Progenitor cell of endocrine pancreas (in vitro differentiated cells): ENCODE data around the gene SEMG2. TPM values are rescaled to one million over a fixed set of nuclear protein-coding genes. Genes with fewer than 3 reads are reported as not detected.

ENCODE experiments used
- DNase-seq: peaks from one replicate; pipeline ENCODE4 v3.0.0; 2021; ENCODE audit warnings: low spot score; ENCODE audit not compliant: unreplicated experiment
- H3K27ac Mint-ChIP-seq: 2 replicates; pipeline ENCODE4 v1.8.0; 2021; ENCODE audit warnings: mild to moderate bottlenecking, moderate library complexity, mixed read lengths
- H3K27me3 Mint-ChIP-seq: 2 replicates; pipeline ENCODE4 v1.8.0; 2021; ENCODE audit warnings: mixed read lengths
- H3K36me3 Mint-ChIP-seq: 2 replicates; pipeline ENCODE4 v1.8.0; 2022; ENCODE audit warnings: mixed read lengths; ENCODE audit not compliant: insufficient read depth
- H3K4me1 Mint-ChIP-seq: 2 replicates; pipeline ENCODE4 v1.8.0; 2021; ENCODE audit warnings: low read depth, mixed read lengths
- H3K4me3 Mint-ChIP-seq: 2 replicates; pipeline ENCODE4 v1.8.0; 2021; ENCODE audit warnings: low read depth, mild to moderate bottlenecking, moderate library complexity, mixed read lengths
- H3K9me3 Mint-ChIP-seq: 2 replicates; pipeline ENCODE4 v1.8.0; 2021; ENCODE audit warnings: low read depth, mixed read lengths
- CTCF ChIP-seq: fragments of 200-600 bp; sonication (generic); IDR thresholded peaks from one replicate; pipeline ENCODE4 v1.5.0; 2021; ENCODE audit warnings: antibody characterized with exemption, mild to moderate bottlenecking; ENCODE audit not compliant: unreplicated experiment
- total RNA-seq: library from RNA; stranded (reverse); gene quantifications from 2 replicates; pipeline ENCODE4 v1.2.1, GENCODE V29; 2021

Gene SEMG2
- total RNA-seq, 1 donor from 2014 or later, result not detected

DNA sequence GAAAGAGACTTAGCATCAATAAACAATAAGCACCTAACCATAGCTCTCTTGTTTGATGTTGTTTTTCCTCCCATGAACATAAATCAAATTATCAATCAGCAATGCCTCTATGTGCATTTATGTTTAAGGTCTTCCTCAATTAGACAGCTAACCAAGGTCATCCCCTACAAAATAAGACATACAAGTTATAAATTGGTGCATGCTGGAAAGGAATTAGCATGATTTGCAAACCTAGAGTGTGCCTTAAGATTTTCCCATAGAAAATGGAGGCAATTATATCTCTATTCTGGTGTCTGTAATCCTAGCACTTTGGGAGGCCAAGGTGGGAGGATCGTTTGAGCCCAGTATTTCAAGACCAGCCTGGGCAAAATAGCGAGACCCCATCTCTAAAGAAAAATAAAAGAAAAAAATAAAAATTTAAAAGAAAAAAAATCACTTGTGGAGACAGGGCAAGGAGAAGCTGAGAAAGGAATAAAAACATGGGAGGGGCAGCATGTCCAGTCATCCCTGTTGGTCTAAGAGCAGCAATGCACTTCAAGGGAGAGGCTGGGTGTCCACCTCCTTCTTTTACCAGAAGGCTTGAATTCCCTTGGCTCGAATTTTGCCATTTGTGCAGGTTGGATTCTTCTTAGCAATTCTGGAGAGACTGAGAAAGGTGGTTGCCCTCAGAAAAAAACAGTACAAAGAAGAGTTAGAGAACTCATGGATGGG lies 42.5 kb downstream of the SEMG2 start:
- no peaks in the 10 kb centered on the region for H3K36me3 Mint-ChIP-seq
- TF ChIP-seq CTCF, result no peak
- H3K4me1 Mint-ChIP-seq, result no peaks in the 10 kb centered on the region
- no peak overlapping the region for H3K27ac Mint-ChIP-seq
- H3K27me3 Mint-ChIP-seq, result peaks cover 27% of the 10 kb centered on the region
- no peak overlapping the region for H3K4me3 Mint-ChIP-seq
- H3K9me3 Mint-ChIP-seq, result no peaks in the 10 kb centered on the region
- no peak for DNase-seq

- TF ChIP-seq CTCF, result no peak
- Mint-ChIP-seq H3K4me1 (no peaks in the 10 kb centered on the region), H3K27me3 (peaks cover 14% of the 10 kb centered on the region), H3K9me3 (no peaks in the 10 kb centered on the region), H3K27ac (no peak overlapping the region), H3K36me3 (no peaks in the 10 kb centered on the region), H3K4me3 (no peak overlapping the region)
- no peak for DNase-seq
These were observed 45.8 kb downstream of the SEMG2 start for GRCh38 chr20:45266977-45267376.

DNA sequence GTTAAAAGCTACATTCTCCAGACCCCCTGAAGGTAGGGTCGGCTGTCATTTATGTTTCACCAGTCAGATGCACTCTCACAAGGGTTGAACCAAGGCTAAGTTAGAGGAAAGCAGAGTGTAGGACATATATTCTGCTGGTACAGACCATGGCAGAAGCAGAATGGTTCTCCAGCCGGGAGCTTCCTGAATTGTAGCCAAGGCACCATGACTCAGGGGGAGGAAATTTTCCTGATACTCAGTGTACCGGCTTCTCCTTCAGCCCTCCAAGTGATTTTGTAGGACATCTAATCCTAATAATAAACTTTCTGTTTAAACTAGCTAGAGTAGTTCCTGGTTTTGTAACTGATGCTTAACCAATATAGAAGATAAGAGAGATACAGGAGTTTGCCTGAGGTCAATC lies 47.4 kb downstream of the SEMG2 start:
- Mint-ChIP-seq H3K9me3 (no peaks in the 10 kb centered on the region), H3K27me3 (peaks cover 14% of the 10 kb centered on the region), H3K36me3 (no peaks in the 10 kb centered on the region), H3K27ac (no peak overlapping the region), H3K4me3 (no peak overlapping the region), H3K4me1 (no peaks in the 10 kb centered on the region)
- DNase-seq, result no peak
- no peak for TF ChIP-seq CTCF

DNA sequence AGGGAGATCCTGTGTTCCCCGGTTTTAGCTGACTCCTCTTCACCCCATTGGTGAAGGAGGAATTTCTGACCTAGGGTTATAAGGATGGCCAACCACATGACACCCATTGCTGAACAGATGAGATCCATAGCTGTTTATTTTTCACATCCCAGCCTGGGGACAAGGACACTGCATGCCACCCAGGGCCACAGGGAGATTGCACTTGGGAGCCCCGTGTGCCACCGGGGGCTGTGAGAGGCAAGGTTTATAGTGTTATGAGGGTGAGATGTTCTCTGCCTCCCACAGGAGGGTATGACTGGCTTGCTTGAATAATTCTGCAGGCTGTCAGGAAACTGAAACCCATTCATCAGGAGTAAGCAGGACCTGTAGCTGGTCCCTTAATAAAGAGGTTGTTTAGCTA lies 47.9 kb downstream of the SEMG2 start:
- no peak overlapping the region for H3K4me3 Mint-ChIP-seq
- DNase-seq, result no peak
- H3K4me1 Mint-ChIP-seq, result no peaks in the 10 kb centered on the region
- peaks cover 17% of the 10 kb centered on the region for H3K27me3 Mint-ChIP-seq
- no peak overlapping the region for H3K27ac Mint-ChIP-seq
- H3K36me3 Mint-ChIP-seq, result no peaks in the 10 kb centered on the region
- TF ChIP-seq CTCF, result no peak
- H3K9me3 Mint-ChIP-seq, result no peaks in the 10 kb centered on the region

DNA sequence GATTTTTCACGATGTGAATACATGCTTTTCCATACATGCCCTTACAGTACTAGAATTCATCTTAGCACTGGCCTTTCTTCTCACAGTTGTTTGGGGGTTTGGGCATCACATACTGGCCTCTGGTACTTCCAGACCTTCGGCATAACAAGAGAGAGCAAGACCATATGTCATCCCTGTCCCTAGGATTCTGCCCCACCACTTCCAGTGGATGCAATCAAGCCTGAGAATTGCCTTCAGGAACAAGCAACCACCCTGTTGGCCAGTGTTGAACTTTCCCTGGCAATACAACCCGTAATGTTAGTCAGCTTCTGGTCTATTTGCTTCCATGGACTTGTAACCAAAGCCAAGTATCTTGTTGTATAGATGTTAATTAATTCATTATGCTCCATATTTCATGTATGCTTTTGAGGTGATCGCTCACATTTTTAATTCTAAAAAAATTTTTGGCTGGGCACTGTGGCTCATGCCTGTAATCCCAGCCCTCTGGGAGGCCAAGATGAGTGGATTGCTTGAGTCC lies 48.6 kb downstream of the SEMG2 start:
- Mint-ChIP-seq H3K27me3 (peaks cover 17% of the 10 kb centered on the region), H3K36me3 (no peaks in the 10 kb centered on the region), H3K27ac (no peak overlapping the region), H3K4me3 (no peak overlapping the region), H3K9me3 (no peaks in the 10 kb centered on the region), H3K4me1 (no peaks in the 10 kb centered on the region)
- DNase-seq, result no peak
- TF ChIP-seq CTCF, result no peak

Other genes starting within 250 kb of the SEMG2 start
- gene KCNS1, start 120.2 kb upstream of the SEMG2 start, total RNA-seq, result 0.07 and 0.12 TPM in 2 replicates
- not detected in 2 replicates for gene WFDC5, start 106.2 kb upstream of the SEMG2 start, total RNA-seq
- gene WFDC12, start 96.9 kb upstream of the SEMG2 start, total RNA-seq, result not detected in 2 replicates
- not detected in 2 replicates for gene PI3, start 46.5 kb upstream of the SEMG2 start, total RNA-seq
- not detected in 2 replicates for gene SEMG1, start 14.3 kb upstream of the SEMG2 start, total RNA-seq
- gene SLPI, start 33.2 kb downstream of the SEMG2 start, total RNA-seq, result not detected in 2 replicates
- gene RBPJL, start 85.5 kb downstream of the SEMG2 start, total RNA-seq, result 1.4 and 1.5 TPM in 2 replicates
- 0.20 TPM in 1 of 2 replicates, not detected in the other for gene MATN4, start 86.9 kb downstream of the SEMG2 start, total RNA-seq
- gene SDC4, start 127.1 kb downstream of the SEMG2 start, total RNA-seq, result 112 and 121 TPM in 2 replicates
- 31.1 and 31.9 TPM in 2 replicates for gene SYS1, start 141.8 kb downstream of the SEMG2 start, total RNA-seq
- not detected in 2 replicates for gene TP53TG5, start 157.0 kb downstream of the SEMG2 start, total RNA-seq
- gene DBNDD2, start 186.9 kb downstream of the SEMG2 start, total RNA-seq, result 22.0 and 23.2 TPM in 2 replicates
- gene PIGT, start 194.8 kb downstream of the SEMG2 start, total RNA-seq, result 85.1 and 87.7 TPM in 2 replicates
- 161 and 188 TPM in 2 replicates for gene WFDC2, start 248.4 kb downstream of the SEMG2 start, total RNA-seq